Dermis microvascular lymphatic vessel endothelial cell (primary cell): ENCODE data around the gene TMEM181. TPM values are rescaled to one million over a fixed set of nuclear protein-coding genes. Genes with fewer than 3 reads are reported as not detected.
"Not testable (repeated sequence)": the region's sequence is repeated elsewhere in the genome, so short reads cannot be mapped to it uniquely, and the experiment has no call there.

Experiments used
- DNase-seq, 2 donors: peaks; one replicate each; pipeline versions ENCODE4 v3.0.0 to v3.0.0-alpha.2; 2010; ENCODE audit warnings: low read depth in 2 of 2
- total RNA-seq: library from RNA; depleted of rRNA; stranded (reverse); fragments of >200 nt; gene quantifications from 2 replicates; pipeline ENCODE4 v1.2.1, GENCODE V29; 2014

The TMEM181 gene
- total RNA-seq, 1 donor from 2014 or later, result 32.2 TPM

DNA sequence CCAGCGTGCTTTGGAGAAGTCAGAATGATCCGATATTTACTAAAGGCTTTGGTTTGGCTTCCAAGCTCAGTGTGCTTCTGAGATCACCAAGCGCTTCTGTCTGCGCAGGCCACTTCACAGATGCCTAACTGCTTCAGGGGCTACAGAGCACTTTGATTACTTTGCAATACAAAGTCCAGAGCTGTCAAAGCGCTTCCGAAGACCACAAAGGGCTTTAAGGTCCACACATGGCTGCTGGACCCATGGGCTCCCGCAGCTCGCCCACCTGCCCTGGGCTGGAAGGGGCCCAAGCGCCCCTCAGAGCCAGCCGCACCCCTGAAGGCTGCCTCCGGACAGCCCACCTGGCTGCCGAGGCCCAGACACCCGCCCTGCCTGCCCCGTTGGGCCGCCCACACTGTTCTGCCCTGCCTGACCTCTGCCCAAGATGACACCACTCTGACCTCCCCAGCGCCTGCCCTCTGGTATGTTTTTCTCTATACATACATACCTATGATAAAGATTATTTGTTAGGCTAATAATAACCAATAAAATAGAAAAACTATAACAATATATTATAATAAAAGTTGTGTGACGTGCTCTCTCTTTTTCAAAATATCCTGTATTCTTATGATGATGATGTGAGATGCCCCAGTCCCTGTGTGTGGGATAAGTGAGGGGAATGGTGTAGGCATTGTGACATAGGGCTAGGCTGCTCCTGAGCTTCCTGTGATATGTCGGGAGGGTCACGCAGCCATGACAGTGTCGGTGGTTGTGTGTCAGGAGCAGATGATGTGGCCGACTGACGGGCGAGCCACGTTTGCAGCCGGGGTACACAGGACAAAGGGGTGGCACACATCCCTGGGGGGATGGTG is 62.0 kb downstream of the TMEM181 start:
- no peak for DNase-seq

DNA sequence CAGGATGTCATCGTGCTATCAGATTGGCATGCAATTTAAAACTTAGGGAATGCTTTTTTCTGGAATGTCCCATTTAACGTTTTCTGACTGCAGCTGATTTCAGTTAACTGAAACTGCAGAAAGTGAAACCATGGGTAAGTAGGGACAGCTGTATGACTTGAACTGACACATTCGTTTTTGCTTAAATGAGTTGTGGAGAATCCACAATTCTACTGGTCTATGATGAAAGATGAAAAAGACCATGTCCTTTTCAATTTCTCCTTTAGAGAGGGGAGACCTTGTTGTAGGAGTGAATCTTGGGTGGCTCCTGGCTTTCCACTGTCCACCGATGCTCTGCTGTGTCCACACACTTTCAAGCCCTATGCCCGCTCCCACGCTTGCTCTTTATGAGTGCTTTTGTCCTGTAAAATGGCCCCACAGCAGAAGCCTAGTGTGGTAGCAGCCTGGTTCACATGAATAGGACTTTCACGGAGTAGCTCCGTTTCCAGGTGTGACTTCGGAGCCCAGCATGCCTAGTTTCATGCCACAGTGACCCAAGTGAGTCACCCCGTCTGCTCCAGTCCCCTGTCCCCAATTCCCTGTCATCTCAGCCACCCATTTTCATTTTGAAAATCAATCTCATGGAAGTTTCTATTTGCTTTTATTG is 62.8 kb downstream of the TMEM181 start:
- no peak for DNase-seq

DNA sequence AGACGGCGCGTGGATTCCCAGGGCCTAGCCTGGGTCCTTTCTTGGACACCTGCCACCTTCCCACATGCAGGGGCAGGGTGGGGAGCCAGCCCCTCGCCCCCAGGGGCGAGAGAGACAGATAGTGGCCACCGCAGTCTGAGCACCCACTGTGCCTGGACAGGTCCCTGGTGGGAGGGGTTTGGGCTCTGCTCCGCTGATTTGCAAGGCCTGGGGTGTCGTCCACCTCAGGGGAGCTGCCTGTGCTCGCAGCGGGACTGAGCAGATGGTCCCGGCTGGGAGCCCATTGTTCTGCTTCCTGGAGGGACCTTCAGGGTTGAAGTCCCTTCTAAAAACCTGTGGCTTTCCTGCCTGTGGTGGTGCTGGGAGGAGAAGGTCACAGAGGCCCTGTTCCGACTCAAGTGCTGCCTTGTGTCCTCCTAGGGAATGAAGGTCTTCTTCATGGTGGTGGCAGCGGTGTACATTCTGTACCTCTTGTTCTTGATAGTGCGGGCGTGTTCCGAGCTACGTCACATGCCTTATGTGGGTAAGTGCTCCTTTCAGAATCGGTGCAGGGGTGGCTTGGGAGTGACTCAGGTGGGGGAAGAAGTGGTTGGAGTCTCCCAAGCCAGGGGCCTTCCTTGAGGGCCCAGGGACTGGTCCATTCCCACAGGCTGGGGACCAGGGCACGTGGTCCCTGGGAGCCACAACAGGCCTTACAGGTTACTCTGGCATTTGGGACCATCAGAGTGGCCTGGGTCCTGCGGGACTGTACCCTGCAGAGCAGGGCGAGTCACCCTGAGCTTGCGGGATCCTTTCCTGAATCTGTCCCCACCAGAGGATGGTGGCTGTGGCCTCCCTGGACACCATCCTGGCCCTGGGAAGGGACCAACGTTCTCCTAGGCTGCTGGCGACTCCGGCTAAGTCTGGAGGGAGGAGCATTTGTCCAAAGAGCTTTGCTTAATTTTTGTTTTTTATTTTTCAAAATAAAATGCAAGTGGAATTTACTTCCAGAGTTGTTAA is 65.1 kb downstream of the TMEM181 start:
- no peak for DNase-seq

DNA sequence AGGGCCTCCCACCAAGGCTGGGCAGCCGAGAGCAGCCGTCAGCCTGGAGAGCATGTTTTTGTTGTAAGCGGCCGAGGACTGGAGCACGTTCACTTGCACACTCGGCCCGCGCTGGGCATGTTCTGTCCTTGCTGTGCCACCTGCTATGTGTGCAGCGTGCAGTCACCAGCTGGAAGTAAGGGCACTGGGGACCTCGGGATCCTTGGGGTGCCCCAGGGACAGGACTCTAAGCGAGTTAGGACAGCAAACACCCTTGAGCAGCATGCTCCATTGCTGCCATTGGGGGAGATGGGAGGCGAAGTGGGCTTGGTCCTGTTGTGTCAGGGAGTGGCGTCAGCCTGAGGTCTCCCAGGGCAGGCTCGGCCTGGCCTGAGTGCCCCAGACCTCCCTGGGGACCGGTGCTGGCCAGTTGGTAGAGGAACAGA is 66.0 kb downstream of the TMEM181 start:
- no peak for DNase-seq

DNA sequence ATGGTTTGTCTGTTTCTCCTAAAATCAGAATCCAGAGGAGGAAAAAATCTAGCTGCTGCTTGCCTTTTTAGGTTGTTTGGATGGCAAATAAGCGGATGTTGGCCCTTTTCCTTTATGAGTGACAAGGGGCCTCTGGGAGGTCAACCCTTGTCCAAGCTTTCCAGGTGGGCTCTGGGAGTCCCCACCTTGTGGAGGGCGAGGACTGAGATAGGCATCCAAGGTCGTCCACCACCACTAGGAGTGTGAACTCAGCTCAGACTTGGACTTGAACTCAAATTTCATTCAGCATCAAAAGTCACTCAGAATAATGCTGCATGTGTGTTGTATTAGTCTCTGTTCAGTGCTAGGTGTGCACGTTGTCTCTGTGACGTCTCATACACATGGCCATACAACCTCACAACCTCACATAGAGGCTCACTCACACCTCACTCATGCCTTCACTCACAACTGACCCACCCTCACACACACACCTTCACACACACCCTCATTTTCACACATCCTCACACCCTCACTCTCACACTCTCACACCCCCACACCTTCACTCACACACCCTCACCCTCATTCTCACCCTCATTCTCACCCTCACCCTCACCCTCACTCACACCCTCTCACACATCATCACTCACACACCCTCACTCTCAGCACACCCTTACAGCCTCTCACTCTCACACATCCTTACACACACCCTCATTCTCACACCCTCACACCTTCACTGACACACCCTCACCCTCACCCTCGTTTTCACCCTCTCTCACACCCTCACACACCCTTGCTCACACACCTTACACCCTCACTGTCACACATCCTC is 66.7 kb downstream of the TMEM181 start:
- no peak for DNase-seq

DNA sequence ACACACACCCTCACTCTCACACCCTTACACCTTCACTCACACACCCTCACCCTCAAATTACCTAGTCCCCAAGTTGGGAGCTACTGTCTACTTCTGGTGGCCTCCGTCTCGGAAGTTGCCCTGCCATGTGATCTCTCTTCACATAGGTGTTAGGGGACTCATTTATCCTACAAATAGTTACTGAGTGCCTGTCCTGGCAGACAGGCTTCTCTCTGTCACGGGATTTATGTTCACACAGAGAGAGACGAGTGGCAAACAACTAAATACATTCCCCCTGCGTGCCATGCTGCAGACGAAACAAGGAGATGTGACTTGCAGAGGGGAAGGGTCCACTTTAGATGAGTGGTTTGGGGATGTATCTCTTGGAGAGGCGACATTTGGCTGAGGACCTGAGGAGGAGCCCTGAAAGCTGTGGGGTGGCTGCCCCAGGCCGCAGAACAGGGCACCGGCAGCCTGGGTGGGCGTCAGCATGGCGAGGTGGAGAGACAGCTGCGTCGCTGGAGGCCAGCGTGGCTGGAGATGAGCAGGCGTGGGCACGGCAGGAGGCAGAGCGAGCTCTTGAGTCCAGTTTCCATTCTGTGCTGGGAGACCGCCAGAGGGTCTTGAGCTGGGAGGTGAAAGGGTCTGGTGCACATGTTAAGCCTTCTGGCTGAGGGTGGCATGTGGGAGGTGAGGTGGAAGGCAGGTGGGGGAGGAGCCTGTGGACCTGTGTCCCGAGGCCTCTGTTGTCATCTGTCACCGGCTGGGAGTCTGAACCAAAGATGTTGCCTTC is 67.5 kb downstream of the TMEM181 start:
- no peak for DNase-seq

DNA sequence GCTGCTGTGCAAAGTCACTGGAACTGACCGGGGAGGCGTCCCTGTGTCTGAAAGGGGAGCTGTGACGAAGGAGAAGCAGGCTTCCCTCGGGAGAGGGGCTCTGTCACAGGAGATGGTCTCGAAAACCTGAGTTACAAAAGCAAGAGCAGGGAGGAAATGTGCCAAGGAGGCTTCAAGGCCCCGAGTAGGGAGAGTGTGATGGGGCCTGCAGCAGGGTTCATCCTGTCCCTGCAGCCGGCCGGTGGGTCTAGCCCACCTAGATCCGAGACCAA is 68.0 kb downstream of the TMEM181 start:
- DNase-seq, result no peak

DNA sequence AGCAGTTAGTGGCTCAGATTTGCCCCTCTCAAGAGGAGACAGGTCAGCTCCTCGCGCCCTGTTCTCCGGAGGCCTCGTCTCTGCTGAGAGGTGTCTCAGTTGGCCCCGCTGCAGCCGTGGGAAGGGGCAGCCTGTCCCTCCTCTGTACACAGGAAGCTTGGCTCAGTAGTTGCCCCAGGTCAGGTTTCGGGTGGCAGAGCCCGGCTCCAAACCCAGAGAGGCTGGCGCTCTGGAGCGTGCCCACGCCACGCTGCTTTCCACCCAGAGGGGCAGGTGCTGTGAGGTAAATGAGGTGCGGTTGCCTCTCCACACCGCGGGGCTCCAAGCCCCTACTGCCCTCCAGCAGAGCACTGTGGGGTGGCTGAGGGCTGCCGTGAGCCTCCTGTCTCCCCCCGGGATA is 68.7 kb downstream of the TMEM181 start:
- no peak for DNase-seq

DNA sequence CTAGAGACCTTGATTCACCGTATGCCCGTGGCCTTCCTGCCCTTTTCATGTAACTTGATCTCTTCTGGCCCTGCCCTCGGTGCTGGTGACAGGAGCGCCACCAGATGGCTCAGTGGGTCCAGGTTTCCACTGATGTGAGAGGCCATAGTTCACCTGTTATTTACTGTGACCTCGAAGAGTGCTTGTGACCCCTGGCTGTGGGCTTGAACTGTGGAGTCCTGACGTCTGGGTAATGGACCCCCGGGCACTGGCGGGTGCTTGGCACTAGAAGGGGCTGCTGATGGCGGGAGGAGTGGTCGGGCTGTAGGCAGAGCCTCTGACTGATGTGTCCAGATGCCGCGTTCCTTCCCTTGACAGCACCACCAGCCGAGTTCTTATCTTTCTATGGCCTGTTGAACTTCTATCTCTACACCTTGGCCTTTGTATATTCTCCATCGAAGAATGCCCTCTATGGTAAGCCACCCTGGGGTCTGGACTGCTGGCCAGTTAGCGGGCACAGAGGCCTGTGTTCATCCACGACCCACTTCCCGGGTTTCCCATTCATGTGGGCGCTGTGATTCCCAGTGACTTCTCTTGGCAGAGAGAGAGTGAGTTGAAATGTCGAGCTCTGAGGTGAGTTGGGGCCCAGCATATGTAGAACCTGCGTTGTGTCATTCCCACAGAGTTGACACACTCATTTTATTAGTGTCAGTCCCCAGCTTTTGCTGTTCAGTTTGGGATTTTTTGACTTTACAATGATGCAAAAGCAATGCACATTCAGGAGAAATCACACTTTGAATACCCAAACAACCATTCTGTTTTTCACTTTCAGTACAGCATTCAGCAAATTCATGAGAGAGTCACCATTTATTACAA is 69.7 kb downstream of the TMEM181 start:
- DNase-seq, result no peak

DNA sequence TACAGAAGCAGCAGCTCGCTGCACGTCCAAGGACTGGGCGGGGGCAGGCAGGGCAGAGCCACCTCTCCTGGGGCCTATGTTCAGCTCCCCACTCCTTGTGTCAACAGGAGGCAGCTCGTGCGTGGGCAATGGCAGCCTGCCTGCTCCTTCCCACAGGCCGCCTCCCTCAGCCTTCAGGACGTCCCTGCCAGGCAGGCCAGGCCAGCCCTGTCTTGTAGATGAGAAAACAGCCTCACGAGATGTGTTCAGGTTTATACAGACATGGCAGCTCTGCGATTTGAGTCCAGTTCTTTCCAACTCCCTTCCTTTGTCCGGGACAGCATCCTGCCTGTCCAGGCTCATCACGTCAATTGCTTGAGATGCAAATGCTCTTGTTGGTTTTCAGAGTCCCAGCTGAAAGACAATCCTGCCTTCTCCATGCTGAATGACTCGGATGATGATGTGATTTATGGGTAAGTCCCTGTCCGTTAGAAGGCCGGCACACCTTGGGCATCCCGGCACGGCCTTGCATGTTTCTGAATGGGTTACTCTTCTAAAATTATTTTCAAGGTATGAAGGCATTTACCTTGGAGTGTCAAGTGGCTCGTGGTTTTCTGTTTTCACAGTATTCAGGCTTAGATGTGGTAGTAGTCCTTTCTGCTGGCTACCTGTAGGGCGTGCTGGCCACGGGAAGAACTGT is 71.2 kb downstream of the TMEM181 start:
- peak in 1 of 2 donors; percentile 32 for DNase-seq

DNA sequence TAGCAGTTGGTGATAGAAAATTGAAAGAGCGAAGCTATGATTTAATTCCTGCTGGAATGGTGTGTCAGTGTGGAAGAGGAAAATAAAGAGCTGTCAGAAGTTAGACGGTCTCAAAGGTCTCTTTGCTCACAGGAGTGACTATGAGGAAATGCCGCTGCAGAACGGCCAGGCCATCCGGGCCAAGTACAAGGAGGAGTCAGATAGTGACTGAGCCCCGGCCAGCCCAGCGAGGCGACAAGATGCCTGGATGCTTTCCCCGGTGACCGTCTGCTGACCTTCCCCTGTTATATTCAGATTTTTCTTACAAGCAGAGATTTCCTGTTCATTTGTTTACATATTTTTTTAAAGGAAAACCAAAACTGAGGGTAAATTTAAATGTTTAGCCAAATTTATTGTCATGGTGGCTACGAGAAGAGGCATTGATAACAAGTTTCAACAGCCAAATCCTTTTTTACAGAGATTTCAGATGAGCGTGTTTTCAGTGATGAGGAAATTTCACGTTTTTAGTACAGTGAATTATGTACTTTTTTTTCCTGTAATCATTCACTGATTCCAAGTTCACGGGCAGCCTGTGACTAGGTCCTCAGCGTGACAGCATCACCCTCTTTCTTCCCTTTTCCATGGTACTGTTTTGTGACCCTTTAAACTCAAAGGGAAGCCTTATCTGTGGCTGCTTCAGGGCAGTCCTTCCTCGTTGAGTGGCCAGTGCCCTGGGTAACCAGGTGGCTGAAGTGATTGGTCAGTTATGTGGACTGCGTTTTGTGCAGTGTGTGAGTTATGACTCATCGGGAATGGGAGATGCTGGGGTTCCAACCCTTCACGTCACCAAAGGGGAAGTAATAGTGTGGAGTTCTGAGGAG is 72.0 kb downstream of the TMEM181 start:
- peak; percentile 56 to 93 for DNase-seq

DNA sequence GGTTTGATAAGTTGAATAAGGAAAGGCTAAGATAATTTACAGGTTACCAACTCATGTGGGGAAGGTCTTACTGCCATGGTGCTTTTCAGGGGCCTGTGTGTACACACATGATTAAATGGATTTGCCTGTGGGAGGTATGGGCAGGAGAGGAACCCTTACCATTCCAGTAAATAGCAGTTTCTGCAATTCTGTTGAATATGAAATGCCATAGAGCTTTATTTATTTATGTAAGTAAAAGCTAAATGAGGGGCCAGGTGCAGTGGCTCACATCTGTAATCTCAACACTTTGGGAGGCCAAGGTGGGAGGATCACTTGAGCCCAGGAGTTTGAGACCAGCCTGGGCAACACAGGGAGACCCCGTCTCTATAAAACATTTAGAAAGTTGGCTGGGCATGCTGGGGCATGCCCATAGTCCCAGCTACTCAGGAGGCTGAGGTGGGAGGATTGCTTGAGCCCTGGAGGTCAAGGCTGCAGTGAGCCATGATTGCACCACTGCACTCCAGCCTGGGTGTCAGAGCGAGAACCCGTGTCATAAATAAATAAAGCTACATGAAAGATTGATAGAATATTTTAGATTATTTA is 72.7 kb downstream of the TMEM181 start:
- DNase-seq, result not testable (repeated sequence)

DNA sequence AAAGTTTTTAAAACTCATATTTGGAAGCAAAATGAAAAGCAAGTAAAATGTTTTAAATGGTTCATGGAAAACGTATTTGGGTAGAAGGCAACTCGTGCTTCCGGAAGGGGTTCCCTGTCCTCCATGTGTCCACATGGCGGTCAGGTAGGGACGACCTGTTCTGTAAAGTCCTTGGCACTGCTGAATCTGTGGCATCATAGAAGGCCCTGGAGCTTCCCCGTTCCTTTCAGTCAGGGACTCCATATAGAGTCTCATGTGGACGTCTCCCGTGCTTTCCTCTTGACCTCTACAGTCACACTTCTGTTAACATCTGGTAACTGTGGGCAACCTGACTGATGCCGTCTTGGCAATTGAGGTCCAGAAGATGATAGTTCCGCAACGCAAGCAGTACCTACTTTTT is 73.2 kb downstream of the TMEM181 start:
- DNase-seq, result no peak

DNA sequence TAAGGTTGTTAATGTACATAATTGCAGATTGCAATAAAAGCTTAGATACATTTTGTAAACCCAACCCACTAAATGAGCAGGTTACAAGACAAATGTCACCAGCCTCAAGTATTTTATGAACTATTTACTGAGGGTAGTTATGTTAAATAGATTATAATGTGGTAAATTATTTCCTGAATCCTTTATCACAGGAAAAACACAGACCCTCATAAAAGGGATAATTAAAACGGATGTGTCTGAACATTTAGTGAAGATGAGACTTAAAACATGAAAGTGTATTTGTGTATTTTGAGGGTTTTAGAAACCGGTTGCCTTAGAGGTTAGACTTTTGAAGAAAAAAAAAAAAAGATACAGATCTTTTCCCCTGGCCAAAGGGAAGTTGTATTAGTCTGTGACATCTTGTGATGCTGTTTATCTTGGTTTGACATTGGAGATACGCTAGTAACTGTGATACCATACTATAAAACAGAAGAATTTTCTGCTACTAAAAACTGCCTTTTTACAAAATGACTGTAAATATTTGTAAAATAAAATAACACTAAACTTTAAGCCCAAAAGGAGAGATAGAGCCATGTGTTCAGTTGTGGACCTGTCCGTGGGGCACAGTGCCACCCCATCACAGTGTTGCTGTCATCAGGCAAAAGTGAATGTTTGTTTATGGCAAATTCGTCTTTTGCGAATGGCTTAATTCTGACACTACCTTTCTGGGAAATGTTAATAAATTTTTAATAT is 75.0 kb downstream of the TMEM181 start:
- DNase-seq, result no peak

DNA sequence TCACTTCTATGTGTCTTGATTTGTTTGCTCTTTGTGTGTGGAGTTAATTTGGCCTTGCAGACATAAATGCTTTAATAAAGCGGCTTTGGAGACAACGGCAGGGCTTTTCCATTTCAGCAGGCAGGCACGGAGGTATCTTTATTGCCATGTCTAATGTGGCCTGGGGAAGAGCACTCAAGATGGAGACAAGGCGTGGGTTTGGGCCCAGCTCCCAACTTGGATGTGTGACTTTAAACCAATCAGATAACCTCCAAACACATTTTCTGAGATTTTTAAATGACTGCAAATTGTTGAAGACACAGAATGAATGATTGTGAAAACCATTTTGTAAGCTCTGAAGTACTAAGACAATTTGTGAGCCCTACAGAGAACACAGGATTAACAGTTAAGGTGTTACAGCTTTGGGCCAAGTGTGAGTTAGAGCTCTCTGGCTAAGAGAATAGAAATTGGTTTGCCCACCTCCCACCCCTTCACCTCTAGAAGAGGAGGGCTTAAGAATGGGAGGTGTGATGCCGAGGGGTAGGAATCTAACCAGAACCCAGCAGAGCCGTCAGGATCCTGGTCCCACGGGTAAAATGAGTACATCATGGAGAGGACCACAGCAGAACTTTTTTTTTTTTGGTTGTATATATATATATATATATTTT is 75.7 kb downstream of the TMEM181 start:
- no peak for DNase-seq

DNA sequence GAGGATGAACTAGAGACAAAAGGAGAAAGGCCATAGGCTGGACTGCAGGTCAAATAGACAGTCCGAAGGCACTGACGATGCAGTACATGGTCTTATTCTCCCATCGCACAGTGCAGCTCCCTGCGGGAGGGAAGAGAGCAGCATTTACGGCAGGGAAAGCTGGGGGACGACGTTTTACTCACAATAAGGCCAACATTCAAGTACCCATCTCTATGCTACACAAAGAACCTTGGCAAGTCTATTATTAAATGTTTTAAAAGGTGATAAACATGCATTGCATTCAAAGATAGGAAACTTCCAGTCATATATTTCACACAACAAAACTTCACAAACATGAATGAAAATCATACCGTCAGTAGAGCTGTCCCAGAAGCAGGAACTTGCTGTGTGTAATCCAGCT is 76.9 kb downstream of the TMEM181 start:
- no peak for DNase-seq
